Activated T-helper 1 cell treated with Interleukin-2 at 50 U/mL for 16 hours (primary cell): ENCODE results near the gene SIGLEC1.

Experiments used
- DNase-seq: peaks from one replicate; pipeline ENCODE4 v3.0.0-alpha.2; 2020; ENCODE audit warnings: low read depth

The SIGLEC1 gene

GRCh38 chr20:3744806-3745685 lies 32.6 kb upstream of the SIGLEC1 start:
- peak; percentile 47 for DNase-seq

DNA sequence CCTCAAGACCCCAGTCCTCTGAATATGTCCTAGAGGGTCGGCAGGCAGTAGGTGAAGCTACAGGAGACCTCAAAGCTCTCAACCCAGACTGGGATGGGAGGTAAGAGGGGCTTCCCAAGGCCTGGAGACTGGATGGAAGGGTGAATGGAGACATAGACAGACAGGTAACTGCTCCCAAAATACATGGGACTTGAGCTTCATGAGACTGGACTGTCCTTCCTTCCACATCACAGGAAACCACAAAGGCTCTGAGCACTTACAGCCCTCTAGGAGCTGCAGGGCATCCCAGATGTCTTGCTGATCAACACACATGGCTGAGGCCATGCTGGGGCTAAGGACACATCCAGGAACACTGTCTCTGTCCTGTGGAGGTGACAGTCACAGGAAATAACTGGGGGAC lies 31.6 kb upstream of the SIGLEC1 start:
- DNase-seq, result no peak

DNA sequence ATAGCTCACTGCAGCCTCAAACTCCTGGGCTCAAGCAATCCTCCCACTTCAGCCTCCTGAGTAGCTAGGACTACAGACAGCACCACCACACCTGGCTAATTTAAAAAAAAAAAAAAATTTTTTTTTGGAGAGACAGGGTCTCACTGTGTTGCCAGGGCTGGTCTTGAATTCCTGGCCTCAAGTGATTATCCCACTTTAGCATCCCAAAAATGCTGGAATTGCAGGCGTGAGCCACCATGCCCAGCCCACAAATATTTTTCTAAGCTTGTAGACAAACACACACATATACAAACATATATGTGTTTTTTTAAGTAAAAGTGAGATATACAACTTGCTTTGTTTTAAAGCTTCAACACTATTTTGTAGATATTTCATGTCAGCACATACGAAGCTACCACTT lies 30.9 kb upstream of the SIGLEC1 start:
- DNase-seq, result no peak

- no peak for DNase-seq
Measured at GRCh38 chr20:3741836-3742458, 29.5 kb upstream of the SIGLEC1 start.

GRCh38 chr20:3740615-3741301 lies 28.4 kb upstream of the SIGLEC1 start:
- DNase-seq, result no peak

- no peak for DNase-seq
Measured at GRCh38 chr20:3739926-3740451, 27.6 kb upstream of the SIGLEC1 start.

DNA sequence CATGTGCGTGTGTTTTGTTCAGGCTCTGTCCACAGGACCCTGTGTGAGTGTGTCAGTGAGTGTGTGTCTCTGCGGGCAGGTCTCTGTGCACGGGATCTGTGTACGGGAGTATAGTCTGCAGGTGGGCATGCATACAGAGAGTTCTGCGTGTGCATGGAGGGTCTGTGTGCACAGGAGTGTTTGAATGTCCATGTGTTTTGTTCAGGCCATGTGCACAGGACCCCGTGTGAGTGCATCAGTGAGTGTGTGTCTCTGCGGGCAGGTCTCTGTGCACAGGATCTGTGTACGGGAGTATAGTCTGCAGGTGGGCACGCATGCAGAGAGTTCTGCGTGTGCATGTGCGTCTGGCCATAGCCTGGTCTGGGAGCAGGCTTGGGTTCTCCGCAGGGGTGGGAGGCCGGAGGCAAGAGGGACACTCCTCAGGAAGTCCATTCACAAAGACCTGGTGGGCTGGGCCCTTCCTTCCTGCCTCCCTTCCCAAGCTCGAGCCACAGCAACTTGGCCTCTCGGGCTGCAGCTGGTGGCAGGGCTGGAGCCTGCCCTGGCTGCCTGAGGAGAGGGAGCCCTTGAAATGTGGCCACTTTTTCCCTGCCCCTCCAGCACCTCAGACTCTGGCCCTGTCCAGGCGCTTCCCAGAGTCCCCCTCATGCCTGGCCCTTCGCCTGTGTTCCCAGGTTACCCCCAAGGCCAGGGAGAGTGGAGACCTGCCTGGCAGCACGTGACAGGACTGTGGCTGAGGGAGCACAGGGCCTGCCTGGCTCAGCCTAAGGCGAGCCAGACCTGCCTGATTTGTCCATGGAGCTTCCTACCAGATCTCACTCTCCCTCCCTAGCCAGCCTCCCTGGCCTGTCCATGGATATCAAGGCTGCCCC lies 26.9 kb upstream of the SIGLEC1 start:
- no peak for DNase-seq

- no peak for DNase-seq
Measured at GRCh38 chr20:3738111-3739053, 26.0 kb upstream of the SIGLEC1 start.

DNA sequence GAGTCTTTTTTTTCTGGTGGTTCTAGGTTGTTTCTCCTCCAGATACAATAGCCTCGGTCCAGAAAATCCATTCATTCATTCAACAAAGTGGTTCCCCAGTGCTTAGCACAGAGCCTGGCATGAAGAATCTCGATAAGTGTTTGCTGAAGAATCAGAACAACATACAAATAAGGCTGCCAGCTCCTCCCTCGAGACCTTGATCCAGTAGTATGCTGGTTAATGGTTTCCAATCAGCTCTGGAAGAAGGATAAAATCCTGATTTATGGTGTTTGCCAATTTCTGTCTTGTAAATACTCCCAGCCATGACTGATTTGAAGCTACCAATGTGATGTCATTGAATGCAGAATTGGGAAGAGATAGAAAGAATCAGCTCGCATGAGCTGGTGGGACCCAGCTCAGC lies 23.4 kb upstream of the SIGLEC1 start:
- DNase-seq, result no peak

DNA sequence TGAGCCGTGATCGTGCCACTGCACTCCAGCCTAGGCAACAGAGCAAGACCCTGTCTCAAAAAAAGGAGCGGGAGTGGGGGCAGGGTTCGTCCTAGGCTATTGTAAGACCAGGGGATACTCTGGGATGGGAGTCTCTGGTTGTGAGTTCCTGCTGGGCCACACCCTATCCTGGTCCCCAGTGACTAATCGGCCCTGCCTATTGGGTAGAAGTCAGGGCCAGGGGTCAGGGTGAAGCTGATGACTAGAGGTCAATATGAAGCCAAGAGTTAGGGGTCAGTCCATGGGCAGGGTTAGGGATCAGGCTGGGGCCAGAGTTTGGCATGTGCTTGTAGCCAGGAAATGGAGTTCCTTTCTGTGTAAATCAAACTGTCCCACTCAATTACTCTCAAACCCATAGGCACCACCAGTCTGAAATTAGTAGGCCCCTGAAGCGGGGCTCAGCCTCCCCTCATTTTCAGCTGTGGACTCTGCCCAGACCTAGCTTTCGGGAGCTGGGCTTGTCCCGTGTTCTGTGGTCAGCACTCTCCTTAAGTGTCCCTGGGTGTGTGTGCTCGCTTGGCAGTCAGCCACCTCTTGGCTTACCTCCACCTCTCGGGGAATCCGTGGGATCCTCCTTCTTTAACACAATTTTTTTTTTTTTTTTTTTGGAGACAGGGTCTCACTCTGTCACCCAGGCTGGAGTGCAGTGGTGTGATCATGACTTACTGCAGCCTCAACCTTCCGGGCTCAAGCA lies 21.9 kb upstream of the SIGLEC1 start:
- DNase-seq, result no peak

GRCh38 chr20:3733119-3733995 lies 21.0 kb upstream of the SIGLEC1 start:
- no peak for DNase-seq

DNA sequence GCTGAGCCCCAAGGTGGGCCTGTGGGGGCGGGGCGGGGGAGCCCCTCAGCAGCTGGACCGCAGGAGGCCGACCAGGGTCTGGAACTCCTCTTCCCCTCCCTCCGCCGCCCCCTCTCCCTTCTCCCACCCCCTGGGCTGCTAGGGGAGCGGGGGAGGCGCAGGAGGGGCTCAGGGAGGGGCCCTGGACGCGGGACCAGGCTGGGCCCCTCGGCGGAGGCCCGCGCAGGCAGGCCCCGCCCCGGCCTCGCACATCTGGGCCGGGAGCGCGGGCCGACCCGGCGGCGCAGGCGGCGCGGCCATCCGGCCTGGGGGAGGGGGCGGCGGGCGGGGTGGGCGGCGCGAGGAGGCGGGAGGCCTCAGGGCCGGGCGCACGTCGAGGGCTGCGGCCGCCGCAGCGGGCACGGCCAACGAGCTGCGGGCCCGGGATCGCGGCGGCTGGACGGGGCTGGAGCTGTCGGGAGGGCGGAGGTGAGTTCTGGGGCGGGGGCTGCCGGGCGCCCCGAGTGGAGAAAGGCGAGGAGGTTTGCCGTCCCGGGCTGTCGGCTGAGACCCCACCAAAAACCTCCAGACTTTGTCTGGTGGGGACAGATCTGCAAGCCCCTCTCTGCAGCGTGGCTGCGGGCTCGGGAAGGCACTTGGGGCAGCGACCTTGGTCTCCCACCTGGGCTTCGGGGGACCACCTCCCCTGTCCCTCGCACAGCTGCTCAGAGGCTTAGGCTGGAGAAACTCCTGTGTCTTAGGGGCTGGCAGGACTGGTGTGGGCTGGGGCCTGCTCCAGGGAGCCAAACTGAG lies 20.1 kb upstream of the SIGLEC1 start, which contains the start of gene HSPA12B:
TSS of gene HSPA12B (plus strand) at position 359 of the 792 bp plus-strand sequence. CDS start 5,990 bp downstream, outside the sequence.
- no peak for DNase-seq

DNA sequence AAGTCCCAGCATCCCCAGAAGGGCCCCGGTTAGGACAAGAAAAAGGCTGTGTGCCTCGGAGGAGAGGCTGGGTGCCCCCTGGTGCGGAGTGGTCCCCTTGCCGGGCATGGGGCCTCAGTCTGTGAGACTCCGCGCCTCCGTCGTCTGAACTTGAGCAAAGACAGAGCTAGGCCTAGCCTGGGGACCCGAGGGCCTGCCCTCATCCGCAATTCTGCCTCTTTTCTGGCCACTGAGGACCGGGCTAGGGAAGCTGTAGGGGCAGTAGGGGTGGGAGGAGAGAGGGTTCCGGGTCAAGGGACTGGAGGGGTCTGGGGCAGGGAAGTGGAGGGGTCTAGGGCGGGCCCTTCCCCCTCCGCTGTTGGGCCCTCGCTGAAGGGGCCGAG lies 19.5 kb upstream of the SIGLEC1 start:
- no peak for DNase-seq

DNA sequence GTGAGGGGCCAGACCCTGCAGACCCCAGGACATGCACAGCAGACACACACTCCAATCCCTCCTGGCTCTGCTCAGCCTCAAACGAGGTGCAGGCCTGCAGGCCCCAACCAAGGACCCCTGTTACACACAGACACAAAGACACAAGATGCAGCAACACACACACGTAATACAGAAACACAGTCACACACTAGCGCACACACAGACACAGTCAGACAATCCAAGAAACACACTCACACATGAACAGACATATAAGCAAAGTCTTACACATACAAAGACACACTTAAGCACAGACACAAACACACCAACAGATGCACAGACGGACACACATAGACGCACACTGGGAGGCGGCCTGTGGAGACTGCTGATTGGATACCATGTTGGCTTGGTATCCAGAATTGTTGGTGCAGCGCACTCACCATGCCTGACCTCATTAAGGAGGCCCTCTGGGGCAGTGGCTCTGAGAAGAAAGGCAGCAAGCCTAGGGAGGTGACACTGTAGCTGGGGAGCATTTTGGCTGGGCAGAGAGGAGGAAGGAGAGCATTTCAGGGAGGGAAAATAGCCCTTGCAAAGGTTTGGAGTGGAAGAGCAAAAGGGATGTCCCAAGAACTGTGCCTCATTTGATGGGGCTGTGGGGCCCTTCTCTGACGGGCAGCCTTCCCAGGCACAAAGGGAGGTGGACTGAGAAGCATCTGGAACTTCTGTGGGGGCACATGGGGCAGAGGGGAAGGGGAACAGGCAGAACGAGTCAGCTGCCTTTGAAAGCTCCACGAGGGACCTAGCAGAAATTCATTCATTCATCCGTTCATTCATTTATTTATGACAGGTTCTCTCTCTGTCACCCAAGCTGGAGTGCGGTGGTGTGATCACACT lies 18.6 kb upstream of the SIGLEC1 start:
- DNase-seq, result no peak

DNA sequence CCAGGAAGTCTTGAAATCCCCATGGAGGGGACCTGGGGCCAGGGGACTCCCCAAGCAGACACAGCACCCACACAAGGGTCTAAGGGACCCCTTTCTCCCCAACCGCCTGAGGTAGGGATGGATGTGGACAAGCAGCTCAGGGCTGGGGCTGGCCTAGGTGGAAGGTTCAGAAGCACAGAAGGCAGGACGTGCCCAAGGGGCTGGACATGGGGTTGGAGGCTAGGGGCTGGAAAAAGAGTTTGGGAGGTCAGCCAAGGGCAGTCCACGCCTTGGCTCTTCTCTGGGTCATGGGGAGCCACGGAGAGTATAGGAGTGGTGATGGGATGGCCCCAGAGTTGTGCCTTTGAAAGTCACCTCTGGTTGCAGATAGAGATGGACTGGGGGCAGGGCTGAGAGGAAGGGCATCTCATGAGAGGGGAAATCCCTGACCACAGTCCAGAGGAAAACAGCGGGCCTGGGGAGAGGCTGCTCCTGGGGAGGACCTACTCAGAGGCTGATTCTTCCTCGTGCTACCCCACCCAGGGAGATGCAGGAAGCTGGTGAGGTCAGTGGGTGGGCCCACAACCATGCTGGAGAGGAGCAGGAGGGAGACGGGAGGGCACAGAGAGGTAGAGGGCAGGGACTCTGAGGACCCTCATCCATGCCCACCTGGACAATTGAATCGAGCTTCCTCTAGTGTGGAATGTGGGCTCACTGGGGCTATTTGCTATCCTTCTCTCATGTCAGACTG lies 17.6 kb upstream of the SIGLEC1 start:
- no peak for DNase-seq

GRCh38 chr20:3729378-3729777 lies 17.0 kb upstream of the SIGLEC1 start:
- DNase-seq, result no peak
